B cell (primary cell): ENCODE measurements around the gene NINL. TPM values are rescaled to one million over a fixed set of nuclear protein-coding genes. Genes with fewer than 3 reads are reported as not detected.

Experiments
- ATAC-seq: fragments of 200-7000 bp; cut with Tn5 transposase; one replicate; pipeline ENCODE4 v1.10.0; 2021; ENCODE audit warnings: low read depth, mild to moderate bottlenecking, moderate number of reproducible peaks, moderate library complexity
- CTCF ChIA-PET: fragments of 350-600 bp; sonication (Branson Sonifier 250); formaldehyde crosslinking; loops from one replicate; lab custom pipeline; 2021; ENCODE audit warnings: antibody characterized with exemption, inconsistent platforms; lab: Charles Lee
- POLR2A ChIA-PET: fragments of 350-600 bp; sonication (Branson Sonifier 250); formaldehyde crosslinking; loops from one replicate; lab custom pipeline; 2021; ENCODE audit warnings: antibody characterized with exemption; lab: Charles Lee
- DNase-seq: peaks from one replicate; pipeline ENCODE4 v3.0.0; 2013
- H2AFZ ChIP-seq: 2 replicates; pipeline ENCODE4 v1.6.1; 2012; ENCODE audit warnings: mild to moderate bottlenecking, low read depth, low read length; ENCODE audit not compliant: insufficient read depth, poor library complexity, severe bottlenecking
- H3K27ac ChIP-seq, 2 donors: 1 replicate in 1 of 2; 2 replicates in 1 of 2; pipeline ENCODE4 v1.5.1; 2012 to 2013; ENCODE audit warnings: low read length in 2 of 2, mild to moderate bottlenecking in 2 of 2, moderate library complexity in 1 of 2
- H3K27me3 ChIP-seq, 4 experiments: fragments of 200-600 bp in 1 of 4; sonication (generic) in 1 of 4; replicated peaks in 1 of 4; 1 replicate in 2 of 4; 2 replicates in 2 of 4; pipeline versions ENCODE4 v1.6.1 to v1.7.0; 2013 to 2016; ENCODE audit warnings: low read length in 3 of 4, mild to moderate bottlenecking in 2 of 4, mixed read lengths in 1 of 4, moderate library complexity in 1 of 4; ENCODE audit not compliant: insufficient read depth in 4 of 4, control insufficient read depth in 3 of 4; ENCODE audit errors: control extremely low read depth in 1 of 4
- H3K36me3 ChIP-seq, 2 experiments: replicated peaks in 1 of 2; 1 replicate in 1 of 2; 2 replicates in 1 of 2; pipeline versions ENCODE4 v1.6.1 to v1.7.1; 2013; ENCODE audit warnings: low read length in 1 of 2; ENCODE audit not compliant: insufficient read depth in 2 of 2, control insufficient read depth in 1 of 2; ENCODE audit errors: control extremely low read depth in 1 of 2, extremely low read depth in 1 of 2
- H3K4me1 ChIP-seq, 2 donors: fragments of 200-600 bp in 1 of 2; sonication (generic) in 1 of 2; 1 replicate in 1 of 2; 2 replicates in 1 of 2; pipeline versions ENCODE4 v1.5.1 to v1.6.1; 2013 to 2017; ENCODE audit warnings: low read length in 2 of 2; ENCODE audit not compliant: control insufficient read depth in 2 of 2, insufficient read depth in 2 of 2
- H3K4me2 ChIP-seq: replicated peaks from 2 replicates; pipeline ENCODE3; 2012; ENCODE audit warnings: mild to moderate bottlenecking, low read depth, low read length; ENCODE audit not compliant: poor library complexity, severe bottlenecking
- H3K4me3 ChIP-seq, 5 experiments: fragments of 200-600 bp in 1 of 5; sonication (generic) in 1 of 5; 1 replicate in 3 of 5; 2 replicates in 2 of 5; pipeline versions ENCODE4 v1.5.1 to v1.7.0; 2011 to 2016; ENCODE audit warnings: low read length in 4 of 5, mild to moderate bottlenecking in 4 of 5, low read depth in 2 of 5, control low read depth in 1 of 5, moderate library complexity in 1 of 5; ENCODE audit not compliant: insufficient read depth in 1 of 5; ENCODE audit errors: control extremely low read depth in 1 of 5, extremely low read depth in 1 of 5
- H3K79me2 ChIP-seq: fragments of 200-600 bp; sonication (generic); one replicate; pipeline ENCODE4 v1.6.0; 2016; ENCODE audit warnings: low read length; ENCODE audit not compliant: control insufficient read depth, insufficient read depth
- H3K9ac ChIP-seq: fragments of 200-600 bp; sonication (generic); 2 replicates; pipeline ENCODE4 v1.6.1; 2017; ENCODE audit warnings: mild to moderate bottlenecking, low read length, moderate library complexity
- H3K9me3 ChIP-seq, 3 donors: one replicate each; pipeline versions ENCODE4 v1.6.1 to v1.7.1; 2013; ENCODE audit warnings: low read length in 2 of 3; ENCODE audit not compliant: control insufficient read depth in 2 of 3, insufficient read depth in 1 of 3; ENCODE audit errors: control extremely low read depth in 1 of 3
- H4K20me1 ChIP-seq: 2 replicates; pipeline ENCODE4 v1.6.0; 2012; ENCODE audit warnings: mild to moderate bottlenecking, low read length; ENCODE audit not compliant: insufficient read depth, control insufficient read depth, poor library complexity, severe bottlenecking
- H3K27ac Mint-ChIP-seq: one replicate; pipeline ENCODE4 v1.8.0; 2021; ENCODE audit warnings: mixed read lengths
- H3K27me3 Mint-ChIP-seq: one replicate; pipeline ENCODE4 v1.8.0; 2021; ENCODE audit warnings: mixed read lengths
- H3K4me1 Mint-ChIP-seq: one replicate; pipeline ENCODE4 v1.8.0; 2021; ENCODE audit warnings: mixed read lengths
- H3K4me3 Mint-ChIP-seq: one replicate; pipeline ENCODE4 v1.8.0; 2021; ENCODE audit warnings: mixed read lengths
- H3K9me3 Mint-ChIP-seq: one replicate; pipeline ENCODE4 v1.8.0; 2022; ENCODE audit warnings: mixed read lengths; ENCODE audit not compliant: insufficient read depth
- CTCF ChIP-seq: fragments of 200-600 bp; IDR thresholded peaks from one replicate; pipeline ENCODE4 v1.8.0; 2022; ENCODE audit warnings: antibody characterized with exemption, mild to moderate bottlenecking
- EZH2 ChIP-seq: IDR thresholded peaks from 2 replicates; pipeline ENCODE4 v1.6.1; 2012; ENCODE audit warnings: borderline replicate concordance, low read depth, mild to moderate bottlenecking, moderate library complexity, low read length; ENCODE audit not compliant: insufficient read depth, poor library complexity, severe bottlenecking
- WGBS: methylation state at CpG from one replicate; pipeline ENCODE4 v1.1.5; 2013; ENCODE audit warnings: missing lambda C conversion rate; ENCODE audit not compliant: insufficient coverage; 5-methylcytosine and 5-hydroxymethylcytosine counted together
- intact Hi-C: fragments of 100-400 bp; cut with micrococcal nuclease; formaldehyde crosslinking; loops from one replicate; pipeline ENCODE4 v1.10.0; 2022
- polyA plus RNA-seq: library from polyadenylated mRNA; depleted of rRNA; stranded (reverse); fragments of >200 nt; gene quantifications from 2 replicates; pipeline ENCODE4 v1.2.3, GENCODE V29; 2012
- total RNA-seq, 2 donors: library from RNA; stranded (reverse); fragments of 120-200 nt in 1 of 2; gene quantifications; 1 replicate in 1 of 2; 2 replicates in 1 of 2; pipeline versions ENCODE4 v1.2.3 to v1.2.4, GENCODE V29; 2013 to 2022

The NINL gene
- total and polyA plus RNA-seq, 2 donors (not counting 1 experiment from before 2014, with no cell fraction given): 1.8 to 5.5 TPM

GRCh38 chr20:25460566-25461280, 124.6 kb downstream of the NINL start:
- Mint-ChIP-seq H3K27me3 (no peaks in the 10 kb centered on the region), H3K9me3 (no peaks in the 10 kb centered on the region), H3K27ac (no peak overlapping the region), H3K4me1 (no peaks in the 10 kb centered on the region), H3K4me3 (no peak overlapping the region)
- H4K20me1 ChIP-seq: no peaks in the 10 kb centered on the region
- H3K9me3 ChIP-seq: no peaks in the 10 kb centered on the region
- no peak overlapping the region for H3K27ac ChIP-seq
- TF ChIP-seq EZH2: no peak
- TF ChIP-seq CTCF: no peak
- CTCF ChIA-PET: no interaction called here
- DNase-seq (no peak), ATAC-seq (no peak)
- POLR2A ChIA-PET: no interaction called here
- H3K9ac ChIP-seq: no peak overlapping the region
- no peak overlapping the region for H3K4me2 ChIP-seq
- 93% methylated on average over 19 of the region's 19 CpGs for WGBS
- no peak overlapping the region for H2AFZ ChIP-seq
- intact Hi-C loops: no loop called here
- no peak overlapping the region for H3K4me3 ChIP-seq
- no peaks in the 10 kb centered on the region for H3K27me3 ChIP-seq
- no peaks in the 10 kb centered on the region for H3K36me3 ChIP-seq
- H3K79me2 ChIP-seq: no peaks in the 10 kb centered on the region
- H3K4me1 ChIP-seq: no peaks in the 10 kb centered on the region

GRCh38 chr20:25459916-25460535, 125.3 kb downstream of the NINL start:
- Mint-ChIP-seq H3K4me1 (no peaks in the 10 kb centered on the region), H3K9me3 (no peaks in the 10 kb centered on the region), H3K4me3 (no peak overlapping the region), H3K27me3 (no peaks in the 10 kb centered on the region), H3K27ac (no peak overlapping the region)
- Histone ChIP-seq H3K4me1 (no peaks in the 10 kb centered on the region), H3K9me3 (no peaks in the 10 kb centered on the region), H3K36me3 (no peaks in the 10 kb centered on the region), H3K79me2 (no peaks in the 10 kb centered on the region), H3K4me2 (no peak overlapping the region), H4K20me1 (no peaks in the 10 kb centered on the region), H3K27me3 (no peaks in the 10 kb centered on the region), H2AFZ (no peak overlapping the region), H3K9ac (no peak overlapping the region), H3K4me3 (no peak overlapping the region), H3K27ac (no peak overlapping the region)
- TF ChIP-seq EZH2 (no peak), CTCF (no peak)
- POLR2A ChIA-PET: no interaction called here
- WGBS: 77% methylated on average over 12 of the region's 12 CpGs
- DNase-seq (no peak), ATAC-seq (no peak)
- CTCF ChIA-PET: no interaction called here
- intact Hi-C loops: no loop called here
